Measurements from ENCODE around the gene FOXL2NB. TPM values are rescaled to one million over a fixed set of nuclear protein-coding genes. Genes with fewer than 3 reads are reported as not detected.

The FOXL2NB gene
- total RNA-seq, 1 experiment from 2014 or later: 2.2 TPM

GRCh38 chr3:138938877-138939560 is 8.0 kb upstream of the FOXL2NB start:
- Histone ChIP-seq H3K4me1 (no peaks in the 10 kb centered on the region), H3K27me3 (replicated peaks; ENCODE audit: control insufficient read depth, insufficient read depth, low read length) (no peaks in the 10 kb centered on the region), H3K4me3 (ENCODE audit: low read depth, low read length) (no peak overlapping the region), H3K36me3 (ENCODE audit: control insufficient read depth, insufficient read depth, low read length) (no peaks in the 10 kb centered on the region), H3K9me3 (no peaks in the 10 kb centered on the region)
- no peaks in the 10 kb centered on the region for H3K36me3 Mint-ChIP-seq (ENCODE audit: insufficient read depth, unreplicated experiment)
- no peaks in the 10 kb centered on the region for H3K4me1 Mint-ChIP-seq (ENCODE audit: low read depth, unreplicated experiment)
- intact Hi-C loops (cut with micrococcal nuclease; ENCODE audit: unreplicated experiment): no loop called here
- H3K9me3 Mint-ChIP-seq (ENCODE audit: unreplicated experiment): no peaks in the 10 kb centered on the region
- peaks cover 8% of the 10 kb centered on the region for H3K27me3 Mint-ChIP-seq (ENCODE audit: insufficient read depth, unreplicated experiment)
- ChIA-PET CTCF (no interaction called here), POLR2A (no interaction called here)
- H3K27ac Mint-ChIP-seq (ENCODE audit: unreplicated experiment): no peak overlapping the region
- no peak for DNase-seq
- H3K4me3 Mint-ChIP-seq (ENCODE audit: unreplicated experiment): no peak overlapping the region
- no TSS peak for BruUV-seq (replicated peaks)
- TF ChIP-seq CTCF (IDR thresholded peaks at IDR 0.05; ENCODE audit: insufficient read depth in 1 of 2, low read depth in 1 of 2, low read length in 1 of 2, severe bottlenecking in 1 of 2, unreplicated experiment in 1 of 2): no peak

- peaks cover under 1% of the 10 kb centered on the region for H3K4me1 Mint-ChIP-seq (ENCODE audit: low read depth, unreplicated experiment)
Observed at GRCh38 chr3:138939561-138940241, 7.3 kb upstream of the FOXL2NB start.

GRCh38 chr3:138940446-138940845 is 6.6 kb upstream of the FOXL2NB start:
- Mint-ChIP-seq H3K27me3 (ENCODE audit: insufficient read depth, unreplicated experiment) (peaks cover 12% of the 10 kb centered on the region), H3K36me3 (ENCODE audit: insufficient read depth, unreplicated experiment) (peaks cover 6% of the 10 kb centered on the region), H3K9me3 (ENCODE audit: unreplicated experiment) (no peaks in the 10 kb centered on the region), H3K27ac (ENCODE audit: unreplicated experiment) (no peak overlapping the region), H3K4me1 (ENCODE audit: low read depth, unreplicated experiment) (peaks cover 8% of the 10 kb centered on the region), H3K4me3 (ENCODE audit: unreplicated experiment) (no peak overlapping the region)
- ChIA-PET POLR2A (no interaction called here), CTCF (interaction anchor here (1.3 kb wide), 2 partner anchors 17 to 389 kb away, joined by 3 to 4 read pairs; no protein-coding TSS in a partner anchor)
- no peak for DNase-seq
- intact Hi-C loops (cut with micrococcal nuclease; ENCODE audit: unreplicated experiment): no loop called here
- BruUV-seq (replicated peaks): no TSS peak
- TF ChIP-seq CTCF (IDR thresholded peaks at IDR 0.05; ENCODE audit: insufficient read depth in 1 of 2, low read depth in 1 of 2, low read length in 1 of 2, severe bottlenecking in 1 of 2, unreplicated experiment in 1 of 2): no peak
- Histone ChIP-seq H3K27me3 (replicated peaks; ENCODE audit: control insufficient read depth, insufficient read depth, low read length) (no peaks in the 10 kb centered on the region; the same call in 1 of the 2 replicates), H3K4me3 (ENCODE audit: low read depth, low read length) (no peak overlapping the region), H3K4me1 (peaks cover 5% of the 10 kb centered on the region), H3K36me3 (ENCODE audit: control insufficient read depth, insufficient read depth, low read length) (no peaks in the 10 kb centered on the region), H3K9me3 (no peaks in the 10 kb centered on the region)

More at GRCh38 chr3:138939561-138940241, 7.3 kb upstream of the FOXL2NB start:
- no peaks in the 10 kb centered on the region for H3K36me3 Mint-ChIP-seq (ENCODE audit: insufficient read depth, unreplicated experiment)
- no TSS peak for BruUV-seq (replicated peaks)
- H3K4me3 Mint-ChIP-seq (ENCODE audit: unreplicated experiment): no peak overlapping the region
- no peak for TF ChIP-seq CTCF (IDR thresholded peaks at IDR 0.05; ENCODE audit: insufficient read depth in 1 of 2, low read depth in 1 of 2, low read length in 1 of 2, severe bottlenecking in 1 of 2, unreplicated experiment in 1 of 2)
- POLR2A ChIA-PET: no interaction called here
- peaks cover 8% of the 10 kb centered on the region for H3K27me3 Mint-ChIP-seq (ENCODE audit: insufficient read depth, unreplicated experiment)
- H3K9me3 Mint-ChIP-seq (ENCODE audit: unreplicated experiment): no peaks in the 10 kb centered on the region
- Histone ChIP-seq H3K4me3 (ENCODE audit: low read depth, low read length) (no peak overlapping the region), H3K36me3 (ENCODE audit: control insufficient read depth, insufficient read depth, low read length) (no peaks in the 10 kb centered on the region), H3K9me3 (no peaks in the 10 kb centered on the region), H3K27me3 (replicated peaks; ENCODE audit: control insufficient read depth, insufficient read depth, low read length) (no peaks in the 10 kb centered on the region), H3K4me1 (no peaks in the 10 kb centered on the region)
- no peak for DNase-seq
- H3K27ac Mint-ChIP-seq (ENCODE audit: unreplicated experiment): no peak overlapping the region
- intact Hi-C loops (cut with micrococcal nuclease; ENCODE audit: unreplicated experiment): no loop called here
- CTCF ChIA-PET: interaction anchor here (1.3 kb wide), 2 partner anchors 16 to 389 kb away, joined by 3 to 4 read pairs; no protein-coding TSS in a partner anchor
